ENCODE results near the gene REN.

DNA sequence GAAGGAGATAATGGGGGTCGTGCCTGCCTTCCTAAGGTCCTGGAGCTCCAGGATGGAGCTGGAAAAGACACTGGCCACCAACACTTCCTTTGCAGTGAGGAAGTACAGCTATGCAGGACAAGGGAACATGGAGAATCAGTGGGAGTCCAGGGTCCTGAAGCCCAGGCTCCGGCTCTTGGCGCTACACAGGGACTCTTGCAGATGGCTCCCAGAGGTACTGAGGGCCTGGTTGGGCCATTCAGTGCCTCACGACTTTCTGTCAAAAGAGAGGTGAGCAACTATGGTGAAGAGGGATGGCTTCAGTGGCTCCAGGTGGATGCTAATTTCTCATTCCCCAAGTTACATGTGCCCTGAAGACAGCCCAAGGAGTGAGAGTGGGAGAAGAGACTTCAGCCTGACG is 12.5 kb downstream of the REN start:
- TF ChIP-seq, protein P1, sequence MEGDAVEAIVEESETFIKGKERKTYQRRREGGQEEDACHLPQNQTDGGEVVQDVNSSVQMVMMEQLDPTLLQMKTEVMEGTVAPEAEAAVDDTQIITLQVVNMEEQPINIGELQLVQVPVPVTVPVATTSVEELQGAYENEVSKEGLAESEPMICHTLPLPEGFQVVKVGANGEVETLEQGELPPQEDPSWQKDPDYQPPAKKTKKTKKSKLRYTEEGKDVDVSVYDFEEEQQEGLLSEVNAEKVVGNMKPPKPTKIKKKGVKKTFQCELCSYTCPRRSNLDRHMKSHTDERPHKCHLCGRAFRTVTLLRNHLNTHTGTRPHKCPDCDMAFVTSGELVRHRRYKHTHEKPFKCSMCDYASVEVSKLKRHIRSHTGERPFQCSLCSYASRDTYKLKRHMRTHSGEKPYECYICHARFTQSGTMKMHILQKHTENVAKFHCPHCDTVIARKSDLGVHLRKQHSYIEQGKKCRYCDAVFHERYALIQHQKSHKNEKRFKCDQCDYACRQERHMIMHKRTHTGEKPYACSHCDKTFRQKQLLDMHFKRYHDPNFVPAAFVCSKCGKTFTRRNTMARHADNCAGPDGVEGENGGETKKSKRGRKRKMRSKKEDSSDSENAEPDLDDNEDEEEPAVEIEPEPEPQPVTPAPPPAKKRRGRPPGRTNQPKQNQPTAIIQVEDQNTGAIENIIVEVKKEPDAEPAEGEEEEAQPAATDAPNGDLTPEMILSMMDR (IDR thresholded peaks at IDR 0.05 in 2 of 3, conservative IDR thresholded peaks at IDR 0.05 in 1 of 3; ENCODE audit: insufficient read depth in 2 of 3, low read depth in 1 of 3, low read length in 3 of 3), result no peak
- TF ChIP-seq, protein P2, sequence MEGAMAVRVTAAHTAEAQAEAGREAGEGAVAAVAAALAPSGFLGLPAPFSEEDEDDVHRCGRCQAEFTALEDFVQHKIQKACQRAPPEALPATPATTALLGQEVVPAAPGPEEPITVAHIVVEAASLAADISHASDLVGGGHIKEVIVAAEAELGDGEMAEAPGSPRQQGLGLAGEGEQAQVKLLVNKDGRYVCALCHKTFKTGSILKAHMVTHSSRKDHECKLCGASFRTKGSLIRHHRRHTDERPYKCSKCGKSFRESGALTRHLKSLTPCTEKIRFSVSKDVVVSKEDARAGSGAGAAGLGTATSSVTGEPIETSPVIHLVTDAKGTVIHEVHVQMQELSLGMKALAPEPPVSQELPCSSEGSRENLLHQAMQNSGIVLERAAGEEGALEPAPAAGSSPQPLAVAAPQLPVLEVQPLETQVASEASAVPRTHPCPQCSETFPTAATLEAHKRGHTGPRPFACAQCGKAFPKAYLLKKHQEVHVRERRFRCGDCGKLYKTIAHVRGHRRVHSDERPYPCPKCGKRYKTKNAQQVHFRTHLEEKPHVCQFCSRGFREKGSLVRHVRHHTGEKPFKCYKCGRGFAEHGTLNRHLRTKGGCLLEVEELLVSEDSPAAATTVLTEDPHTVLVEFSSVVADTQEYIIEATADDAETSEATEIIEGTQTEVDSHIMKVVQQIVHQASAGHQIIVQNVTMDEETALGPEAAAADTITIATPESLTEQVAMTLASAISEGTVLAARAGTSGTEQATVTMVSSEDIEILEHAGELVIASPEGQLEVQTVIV (CRISPR knock-in tag; IDR thresholded peaks at IDR 0.05; ENCODE audit: borderline replicate concordance), result no peak
- TF ChIP-seq TCF7 (IDR thresholded peaks at IDR 0.05; ENCODE audit: borderline replicate concordance), result no peak
- no peak for TF ChIP-seq ZNF175 (CRISPR knock-in tag; IDR thresholded peaks at IDR 0.05; ENCODE audit: low read depth)
- no peak for TF ChIP-seq TFAM (CRISPR knock-in tag; conservative IDR thresholded peaks at IDR 0.05)
- no peak for TF ChIP-seq ZZZ3 (IDR thresholded peaks at IDR 0.05)
- no peak for TF ChIP-seq JUND (IDR thresholded peaks at IDR 0.05; ENCODE audit: borderline replicate concordance, low read depth, low read length)
- TF ChIP-seq JUND (tag; IDR thresholded peaks at IDR 0.05; ENCODE audit: borderline replicate concordance, low read depth, low read length), result no peak
- TF ChIP-seq, protein P3, sequence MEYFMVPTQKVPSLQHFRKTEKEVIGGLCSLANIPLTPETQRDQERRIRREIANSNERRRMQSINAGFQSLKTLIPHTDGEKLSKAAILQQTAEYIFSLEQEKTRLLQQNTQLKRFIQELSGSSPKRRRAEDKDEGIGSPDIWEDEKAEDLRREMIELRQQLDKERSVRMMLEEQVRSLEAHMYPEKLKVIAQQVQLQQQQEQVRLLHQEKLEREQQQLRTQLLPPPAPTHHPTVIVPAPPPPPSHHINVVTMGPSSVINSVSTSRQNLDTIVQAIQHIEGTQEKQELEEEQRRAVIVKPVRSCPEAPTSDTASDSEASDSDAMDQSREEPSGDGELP (CRISPR knock-in tag; IDR thresholded peaks at IDR 0.05; ENCODE audit: borderline replicate concordance), result no peak
- no peak for TF ChIP-seq EZH2 (IDR thresholded peaks at IDR 0.05; ENCODE audit: borderline replicate concordance, low read depth, low read length)
- TF ChIP-seq ZBTB11 (CRISPR knock-in tag; IDR thresholded peaks at IDR 0.05), result no peak
- no peak for TF ChIP-seq KAT7 (CRISPR knock-in tag; IDR thresholded peaks at IDR 0.05; ENCODE audit: borderline replicate concordance)
- TF ChIP-seq POLR2AphosphoS5 (IDR thresholded peaks at IDR 0.05; ENCODE audit: control insufficient read depth, insufficient read depth, low read depth, low read length), result no peak
- no peak for TF ChIP-seq ARID3A (IDR thresholded peaks at IDR 0.05; ENCODE audit: borderline replicate concordance, low read depth, low read length)
- no peak for TF ChIP-seq GABPA (tag; conservative IDR thresholded peaks at IDR 0.05; ENCODE audit: low read depth)

Measured in K562 (cell line).